GM18870 (cell line): ENCODE results near the gene FOXK1.
A peak's percentile ranks its signal among the peaks of the same experiment; 100 is the strongest.

Experiments
- ATAC-seq: cut with Tn5 transposase; IDR thresholded peaks from one replicate; pipeline ENCODE4 v1.9.1; 2021; ENCODE audit warnings: moderate library complexity; ENCODE audit not compliant: unreplicated experiment

FOXK1 gene

GRCh38 chr7:4694305-4694704 is 12.2 kb downstream of the FOXK1 start:
- no peak for ATAC-seq

- ATAC-seq = no peak
These were observed 16.7 kb downstream of the FOXK1 start for GRCh38 chr7:4698707-4699275.

GRCh38 chr7:4699841-4700240 is 17.7 kb downstream of the FOXK1 start:
- no peak for ATAC-seq

GRCh38 chr7:4700577-4701235 is 18.6 kb downstream of the FOXK1 start:
- no peak for ATAC-seq

GRCh38 chr7:4702961-4703512 is 20.9 kb downstream of the FOXK1 start:
- ATAC-seq = no peak

- ATAC-seq = no peak
These were observed 21.4 kb downstream of the FOXK1 start for GRCh38 chr7:4703532-4703931.

GRCh38 chr7:4706384-4707216 is 24.5 kb downstream of the FOXK1 start:
- ATAC-seq = no peak

GRCh38 chr7:4707217-4707741 is 25.2 kb downstream of the FOXK1 start:
- no peak for ATAC-seq

GRCh38 chr7:4707980-4708411 is 25.9 kb downstream of the FOXK1 start:
- ATAC-seq = no peak

- no peak for ATAC-seq
These were observed 27.1 kb downstream of the FOXK1 start for GRCh38 chr7:4709187-4709586.

- ATAC-seq = no peak
These were observed 29.0 kb downstream of the FOXK1 start for GRCh38 chr7:4711093-4711492.

- no peak for ATAC-seq
These were observed 29.5 kb downstream of the FOXK1 start for GRCh38 chr7:4711634-4712033.

- ATAC-seq = peak; percentile 39
These were observed 30.4 kb downstream of the FOXK1 start for GRCh38 chr7:4712281-4713182.

- ATAC-seq = peak; percentile 79
These were observed 31.2 kb downstream of the FOXK1 start for GRCh38 chr7:4713183-4713784.

GRCh38 chr7:4714161-4714700 is 32.1 kb downstream of the FOXK1 start:
- ATAC-seq = no peak

- no peak for ATAC-seq
These were observed 32.8 kb downstream of the FOXK1 start for GRCh38 chr7:4714767-4715409.

- ATAC-seq = no peak
These were observed 33.3 kb downstream of the FOXK1 start for GRCh38 chr7:4715410-4715776.

- no peak for ATAC-seq
These were observed 35.1 kb downstream of the FOXK1 start for GRCh38 chr7:4716946-4717795.
